ENCODE measurements around the gene COX4I2. TPM values are rescaled to one million over a fixed set of nuclear protein-coding genes. Genes with fewer than 3 reads are reported as not detected.

COX4I2 gene
- total RNA-seq, 2 donors from 2014 or later: 4.9 TPM; not detected in 1

GRCh38 chr20:31685853-31686643 is 48.3 kb downstream of the COX4I2 start:
- no peak for ATAC-seq (ENCODE audit: insufficient number of reproducible peaks, low FRiP score, low read depth)
- Histone ChIP-seq H3K27ac (peak overlapping the region in 1 of 2 donors; percentile 54), H3K9me3 (no peaks in the 10 kb centered on the region), H3K4me1 (ENCODE audit: control insufficient read depth in 1 of 2, low read depth in 2 of 2) (peaks cover 62 to 72% of the 10 kb centered on the region in 2 donors), H3K27me3 (replicated peaks; ENCODE audit: insufficient read depth) (no peaks in the 10 kb centered on the region), H3K4me3 (no peak overlapping the region), H3K36me3 (peaks cover 10% of the 10 kb centered on the region)
- no peak for DNase-seq (ENCODE audit: low spot score)
- TF ChIP-seq CTCF (IDR thresholded peaks at IDR 0.05): no peak

GRCh38 chr20:31687777-31688176 is 50.1 kb downstream of the COX4I2 start:
- DNase-seq (ENCODE audit: low spot score) (no peak), ATAC-seq (ENCODE audit: insufficient number of reproducible peaks, low FRiP score, low read depth) (no peak)
- Histone ChIP-seq H3K9me3 (no peaks in the 10 kb centered on the region), H3K27me3 (replicated peaks; ENCODE audit: insufficient read depth) (no peaks in the 10 kb centered on the region), H3K4me1 (ENCODE audit: control insufficient read depth in 1 of 2, low read depth in 2 of 2) (peaks cover 46 to 55% of the 10 kb centered on the region in 2 donors), H3K4me3 (no peak overlapping the region), H3K27ac (peak overlapping the region in 1 of 2 donors; percentile 34), H3K36me3 (peaks cover 14% of the 10 kb centered on the region)
- TF ChIP-seq CTCF (IDR thresholded peaks at IDR 0.05): no peak

GRCh38 chr20:31689141-31689540 is 51.4 kb downstream of the COX4I2 start:
- Histone ChIP-seq H3K27me3 (replicated peaks; ENCODE audit: insufficient read depth) (no peaks in the 10 kb centered on the region), H3K27ac (peak overlapping the region in 1 of 2 donors; percentile 26), H3K9me3 (no peaks in the 10 kb centered on the region), H3K4me1 (ENCODE audit: control insufficient read depth in 1 of 2, low read depth in 2 of 2) (peaks cover 46 to 55% of the 10 kb centered on the region in 2 donors), H3K36me3 (peaks cover 17% of the 10 kb centered on the region), H3K4me3 (no peak overlapping the region)
- no peak for TF ChIP-seq CTCF (IDR thresholded peaks at IDR 0.05)
- no peak for DNase-seq (ENCODE audit: low spot score)
- no peak for ATAC-seq (ENCODE audit: insufficient number of reproducible peaks, low FRiP score, low read depth)

GRCh38 chr20:31690124-31690666 is 52.5 kb downstream of the COX4I2 start:
- DNase-seq (ENCODE audit: low spot score) (no peak), ATAC-seq (ENCODE audit: insufficient number of reproducible peaks, low FRiP score, low read depth) (no peak)
- no peaks in the 10 kb centered on the region for H3K27me3 ChIP-seq (replicated peaks; ENCODE audit: insufficient read depth)
- H3K9me3 ChIP-seq: no peaks in the 10 kb centered on the region
- peak overlapping the region in 1 of 2 donors; percentile 26 for H3K27ac ChIP-seq
- peaks cover 41 to 55% of the 10 kb centered on the region in 2 donors for H3K4me1 ChIP-seq (ENCODE audit: control insufficient read depth in 1 of 2, low read depth in 2 of 2)
- peaks cover 17% of the 10 kb centered on the region for H3K36me3 ChIP-seq
- H3K4me3 ChIP-seq: no peak overlapping the region
- TF ChIP-seq CTCF (IDR thresholded peaks at IDR 0.05): no peak

- H3K9me3 ChIP-seq: no peaks in the 10 kb centered on the region
- H3K27me3 ChIP-seq (replicated peaks; ENCODE audit: insufficient read depth): no peaks in the 10 kb centered on the region
- H3K4me1 ChIP-seq (ENCODE audit: control insufficient read depth in 1 of 2, low read depth in 2 of 2): peaks cover 45 to 54% of the 10 kb centered on the region in 2 donors
- H3K36me3 ChIP-seq: peaks cover 14% of the 10 kb centered on the region
- peak overlapping the region; percentile 30 to 41 for H3K27ac ChIP-seq
- no peak overlapping the region for H3K4me3 ChIP-seq
- no peak for TF ChIP-seq CTCF (IDR thresholded peaks at IDR 0.05)
- DNase-seq (ENCODE audit: low spot score) (no peak), ATAC-seq (ENCODE audit: insufficient number of reproducible peaks, low FRiP score, low read depth) (no peak)
Measured at GRCh38 chr20:31691646-31692275, 54.0 kb downstream of the COX4I2 start.
